Measurements from ENCODE around the gene ETV2.

- TF ChIP-seq, protein P1, sequence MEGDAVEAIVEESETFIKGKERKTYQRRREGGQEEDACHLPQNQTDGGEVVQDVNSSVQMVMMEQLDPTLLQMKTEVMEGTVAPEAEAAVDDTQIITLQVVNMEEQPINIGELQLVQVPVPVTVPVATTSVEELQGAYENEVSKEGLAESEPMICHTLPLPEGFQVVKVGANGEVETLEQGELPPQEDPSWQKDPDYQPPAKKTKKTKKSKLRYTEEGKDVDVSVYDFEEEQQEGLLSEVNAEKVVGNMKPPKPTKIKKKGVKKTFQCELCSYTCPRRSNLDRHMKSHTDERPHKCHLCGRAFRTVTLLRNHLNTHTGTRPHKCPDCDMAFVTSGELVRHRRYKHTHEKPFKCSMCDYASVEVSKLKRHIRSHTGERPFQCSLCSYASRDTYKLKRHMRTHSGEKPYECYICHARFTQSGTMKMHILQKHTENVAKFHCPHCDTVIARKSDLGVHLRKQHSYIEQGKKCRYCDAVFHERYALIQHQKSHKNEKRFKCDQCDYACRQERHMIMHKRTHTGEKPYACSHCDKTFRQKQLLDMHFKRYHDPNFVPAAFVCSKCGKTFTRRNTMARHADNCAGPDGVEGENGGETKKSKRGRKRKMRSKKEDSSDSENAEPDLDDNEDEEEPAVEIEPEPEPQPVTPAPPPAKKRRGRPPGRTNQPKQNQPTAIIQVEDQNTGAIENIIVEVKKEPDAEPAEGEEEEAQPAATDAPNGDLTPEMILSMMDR (IDR thresholded peaks at IDR 0.05; ENCODE audit: borderline replicate concordance, extremely low read depth, low read length, poor library complexity, severe bottlenecking), result no peak
- no peak for TF ChIP-seq EZH2 (IDR thresholded peaks at IDR 0.05; ENCODE audit: borderline replicate concordance, low read depth, low read length, severe bottlenecking)
Observed at GRCh38 chr19:35661995-35662340, 20.4 kb downstream of the ETV2 start.
